CD4-positive, alpha-beta T cell treated with Interleukin-21 for 1 hour (primary cell): ENCODE results near the gene TIMM17A.
"Not testable (repeated sequence)": the region's sequence is repeated elsewhere in the genome, so short reads cannot be mapped to it uniquely, and the experiment has no call there.

Experiments used
- DNase-seq: peaks from one replicate; pipeline ENCODE4 v3.0.0-alpha.2; 2020

Gene TIMM17A

DNA sequence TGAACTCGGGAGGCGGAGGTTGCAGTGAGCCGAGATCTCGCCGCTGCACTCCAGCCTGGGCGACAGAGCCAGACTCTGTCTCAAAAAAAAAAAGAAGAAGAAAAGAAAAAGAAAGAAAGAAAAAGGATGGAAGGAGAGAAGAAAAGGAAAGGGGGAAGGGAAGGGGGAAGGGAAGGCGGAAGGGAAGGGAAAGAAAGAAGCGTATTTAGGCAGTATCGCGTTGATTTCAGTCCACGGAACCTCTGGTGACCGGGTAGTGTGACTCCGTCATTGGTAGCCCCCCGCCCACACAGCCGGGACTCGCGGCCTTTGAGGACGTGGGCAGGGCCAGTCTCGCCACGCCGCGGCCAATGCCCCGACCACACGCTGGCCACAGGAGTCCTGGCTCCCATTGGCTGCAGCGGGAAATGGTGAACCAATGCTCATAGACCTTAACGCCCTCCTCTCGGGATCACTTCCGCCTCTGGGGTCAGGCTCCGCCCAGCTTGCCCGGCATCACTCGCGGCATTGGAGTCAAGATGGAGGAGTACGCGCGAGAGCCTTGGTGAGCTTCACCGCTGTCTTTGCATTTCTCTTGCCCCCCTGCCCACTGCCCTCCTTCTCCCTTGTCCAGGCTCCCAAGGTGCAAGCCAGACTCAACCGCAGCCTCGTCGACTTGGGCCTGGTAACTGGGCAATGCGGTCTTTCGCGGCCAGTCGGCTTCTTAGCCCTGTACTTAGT is at the start of gene TIMM17A:
Gene TIMM17A (plus strand): TSS at position 495 of the 720 bp plus-strand sequence. CDS start 24 bp downstream, at position 519.
- peak; percentile 94 for DNase-seq

DNA sequence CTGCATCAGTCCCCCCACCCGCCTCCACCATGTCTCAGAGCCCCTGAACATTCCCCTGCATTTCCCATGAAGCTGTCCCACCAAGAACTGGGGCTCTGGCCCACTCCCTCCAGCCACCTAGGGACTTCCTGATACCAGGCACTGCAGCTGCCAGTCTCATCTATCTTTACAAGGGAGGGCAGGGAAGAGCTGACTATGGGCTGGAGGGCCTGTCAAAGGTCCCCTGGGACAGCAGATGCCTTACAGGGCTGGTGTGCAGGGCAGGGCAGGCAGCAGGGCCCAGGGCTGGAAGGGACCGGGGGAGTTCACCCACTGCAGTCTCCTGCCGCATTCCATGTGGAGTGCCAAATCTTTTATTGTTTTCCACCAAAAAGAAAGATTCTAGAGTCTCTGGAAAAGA is 49.0 kb upstream of the TIMM17A start:
- DNase-seq, result no peak

DNA sequence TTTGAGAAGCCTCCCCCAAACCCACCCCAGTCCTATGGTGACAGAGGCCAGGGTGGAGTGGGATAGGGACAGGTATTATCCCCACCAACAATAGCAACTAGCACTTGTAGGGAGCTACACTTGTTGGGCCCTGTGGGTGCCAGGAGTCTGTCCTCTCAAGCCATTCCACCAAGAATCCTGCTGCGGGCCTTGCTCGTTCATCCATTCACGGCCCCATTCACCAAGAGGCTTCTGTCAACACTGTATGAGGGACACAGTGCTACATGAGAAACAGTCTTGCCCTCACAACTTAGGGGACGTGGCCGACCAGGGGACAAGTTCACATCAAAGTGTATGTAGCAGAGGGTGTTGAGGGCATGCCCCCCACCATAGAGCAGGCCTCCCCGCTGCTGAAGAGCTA is 47.7 kb upstream of the TIMM17A start:
- no peak for DNase-seq

DNA sequence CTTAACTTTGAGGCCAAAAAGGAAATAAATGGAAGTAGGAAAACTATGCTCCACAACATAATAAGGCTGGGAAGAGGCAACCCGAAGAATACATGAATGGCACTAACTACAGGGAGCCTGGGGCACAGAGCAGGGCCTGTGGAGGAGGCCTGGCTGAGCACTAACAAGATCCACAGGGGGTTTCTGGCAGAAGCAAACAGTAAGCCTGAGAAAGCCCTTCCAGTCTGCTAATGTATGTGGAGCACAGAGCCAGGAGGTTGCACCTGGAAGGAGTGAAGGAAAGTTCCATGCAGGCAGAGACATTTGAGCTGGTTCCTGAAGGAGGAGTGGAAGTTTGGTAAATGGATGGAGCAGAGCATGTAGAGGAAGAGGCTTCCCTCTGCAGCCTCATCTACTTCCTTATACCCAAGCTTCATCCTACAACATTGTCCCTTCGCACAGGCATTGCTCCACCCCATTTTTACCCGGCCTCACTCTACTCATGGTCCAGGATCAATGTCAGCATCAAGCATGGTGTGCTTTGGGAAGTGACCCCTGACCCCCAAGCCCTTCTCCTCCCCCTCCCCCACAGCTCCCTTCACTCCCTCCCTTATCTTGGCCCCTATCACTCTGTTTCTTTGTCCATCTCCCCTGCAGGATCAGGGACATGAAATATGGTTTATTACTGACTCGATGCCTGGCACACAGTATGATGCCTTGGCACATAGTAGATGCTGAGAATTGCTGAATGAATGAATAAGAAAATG is 43.3 kb upstream of the TIMM17A start:
- no peak for DNase-seq

DNA sequence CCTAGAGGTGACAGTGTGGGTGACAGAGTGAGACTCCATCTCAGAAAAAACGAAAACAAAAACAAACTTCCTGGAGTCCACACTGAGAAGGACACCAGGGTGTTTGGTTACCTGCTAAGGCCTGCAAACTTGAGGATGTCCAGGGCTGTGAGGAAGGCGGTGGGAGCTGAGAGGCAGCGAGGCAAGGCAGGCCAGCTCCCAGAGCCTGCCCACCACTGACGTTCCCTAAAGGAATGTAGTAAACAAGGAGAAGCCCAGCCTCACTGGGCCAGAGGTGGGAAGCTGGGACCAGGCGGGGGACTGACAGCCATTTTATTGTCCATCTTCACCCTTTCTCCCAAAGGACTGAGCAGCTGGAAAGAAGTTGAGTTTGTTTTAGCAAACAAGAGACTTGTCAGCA is 42.5 kb upstream of the TIMM17A start:
- no peak for DNase-seq

DNA sequence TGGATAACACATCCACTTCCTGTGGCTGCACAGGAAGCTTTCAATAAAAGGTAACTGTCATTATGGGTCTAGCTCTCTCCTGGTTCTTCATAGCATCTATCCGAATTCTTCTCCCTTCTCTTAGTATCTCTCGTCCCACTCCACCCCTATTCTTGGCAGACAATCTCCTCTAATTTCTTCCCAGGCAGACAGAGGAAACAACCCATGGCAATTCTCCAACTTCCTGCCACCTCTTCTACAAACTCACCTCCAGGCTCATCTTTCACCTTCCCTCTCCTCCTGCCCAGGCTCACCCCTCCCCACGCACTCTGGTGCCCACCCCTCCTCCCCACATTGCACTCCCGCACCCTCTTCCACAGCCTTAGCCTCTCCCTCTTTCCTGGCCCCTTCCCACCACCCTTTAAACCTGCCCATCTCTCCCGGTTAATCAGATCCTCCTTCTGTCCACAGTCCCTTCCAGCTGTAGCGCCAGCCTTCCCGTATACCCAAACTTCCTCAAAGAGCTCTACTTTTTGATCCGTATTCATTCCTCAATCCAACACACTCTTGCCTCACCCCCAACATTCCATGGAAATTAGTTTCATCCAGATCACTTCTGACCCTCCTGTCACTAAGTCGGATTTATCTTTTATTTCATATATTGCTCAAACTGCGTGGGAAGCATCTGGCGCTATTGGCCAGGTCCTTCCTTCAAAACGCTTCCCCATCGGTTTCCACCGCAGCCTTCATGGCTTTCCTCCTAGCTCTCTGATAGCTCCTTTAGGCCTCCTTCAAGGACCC is 40.7 kb upstream of the TIMM17A start:
- DNase-seq, result no peak

DNA sequence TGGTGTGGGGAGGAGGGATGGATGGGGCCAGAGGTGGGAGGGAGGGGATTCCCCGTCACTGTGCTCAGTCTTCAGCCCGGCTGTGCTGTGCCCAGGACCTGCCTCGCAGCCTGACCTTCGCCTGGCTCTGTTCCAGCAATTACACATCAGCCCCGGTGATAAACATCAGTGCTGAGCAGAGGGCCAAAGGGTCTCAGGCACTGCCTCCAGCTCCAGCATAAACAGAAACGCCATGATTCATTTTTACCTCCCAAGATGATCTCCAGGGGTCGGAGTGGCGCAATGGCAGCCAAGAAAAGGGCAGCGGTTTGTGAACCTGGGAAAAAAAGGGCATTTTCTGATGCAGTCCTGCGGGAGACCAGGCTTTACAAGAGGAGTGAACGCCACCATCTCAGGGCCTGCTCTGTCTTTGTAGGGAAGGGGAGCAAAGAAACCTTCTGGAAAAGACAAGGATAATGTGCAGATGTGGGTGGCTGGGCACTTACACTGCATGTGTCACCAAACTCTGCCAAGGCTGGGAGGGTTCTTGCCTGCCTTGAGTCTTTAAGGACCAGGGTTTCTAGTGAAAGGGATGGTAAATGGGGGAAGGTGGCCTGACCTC is 38.6 kb upstream of the TIMM17A start:
- no peak for DNase-seq

DNA sequence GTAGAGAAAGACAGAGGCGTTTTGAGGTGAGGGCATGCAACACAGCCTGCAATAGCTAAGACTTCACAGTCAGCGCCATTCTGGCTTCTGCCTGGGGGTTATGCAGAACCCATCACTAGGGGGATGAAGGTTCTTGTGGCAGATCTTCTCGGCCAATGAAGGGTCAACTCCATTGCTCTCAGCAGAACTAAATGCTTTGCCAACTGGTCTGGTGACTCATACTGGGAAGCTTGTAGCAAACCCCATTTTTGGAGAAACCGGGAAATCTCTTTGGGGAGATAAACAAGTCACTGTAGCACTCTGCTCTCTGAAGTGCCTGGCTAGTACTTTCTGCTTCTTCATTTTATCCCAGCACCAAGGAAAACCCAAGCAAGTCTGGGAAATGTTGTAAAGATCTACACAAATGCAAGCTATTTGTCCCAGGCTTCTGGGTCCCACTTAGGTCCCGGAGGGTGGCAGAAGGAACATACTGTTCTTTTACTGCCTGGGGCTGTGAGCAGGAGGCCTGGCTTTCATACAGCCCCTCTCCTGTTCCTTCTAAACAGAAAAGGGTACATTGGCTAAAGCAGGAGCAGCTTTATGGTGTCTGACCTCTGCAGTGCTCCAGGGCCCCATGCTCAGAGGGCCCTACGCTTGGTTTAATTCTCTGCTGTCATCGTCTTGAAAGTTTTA is 37.8 kb upstream of the TIMM17A start:
- no peak for DNase-seq

DNA sequence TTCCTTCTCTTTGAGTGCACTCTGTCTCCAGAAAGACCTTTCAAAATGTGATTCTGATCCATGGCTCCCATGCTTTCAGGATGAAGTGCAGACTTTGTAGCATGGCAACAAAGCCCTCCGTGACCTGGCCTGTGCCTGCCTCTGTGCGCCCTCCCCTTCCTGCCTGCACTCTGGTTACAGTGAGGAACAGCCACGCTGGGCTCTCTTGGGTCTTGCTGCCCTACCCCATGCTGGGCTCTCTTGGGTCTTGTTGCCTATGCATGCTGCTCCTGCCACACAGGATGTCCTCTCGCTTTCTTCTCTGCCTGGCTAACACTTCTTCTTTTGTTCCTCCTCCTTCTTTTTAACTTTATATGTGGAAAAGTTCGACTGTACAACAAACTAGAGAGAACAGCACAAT is 37.0 kb upstream of the TIMM17A start:
- no peak for DNase-seq

DNA sequence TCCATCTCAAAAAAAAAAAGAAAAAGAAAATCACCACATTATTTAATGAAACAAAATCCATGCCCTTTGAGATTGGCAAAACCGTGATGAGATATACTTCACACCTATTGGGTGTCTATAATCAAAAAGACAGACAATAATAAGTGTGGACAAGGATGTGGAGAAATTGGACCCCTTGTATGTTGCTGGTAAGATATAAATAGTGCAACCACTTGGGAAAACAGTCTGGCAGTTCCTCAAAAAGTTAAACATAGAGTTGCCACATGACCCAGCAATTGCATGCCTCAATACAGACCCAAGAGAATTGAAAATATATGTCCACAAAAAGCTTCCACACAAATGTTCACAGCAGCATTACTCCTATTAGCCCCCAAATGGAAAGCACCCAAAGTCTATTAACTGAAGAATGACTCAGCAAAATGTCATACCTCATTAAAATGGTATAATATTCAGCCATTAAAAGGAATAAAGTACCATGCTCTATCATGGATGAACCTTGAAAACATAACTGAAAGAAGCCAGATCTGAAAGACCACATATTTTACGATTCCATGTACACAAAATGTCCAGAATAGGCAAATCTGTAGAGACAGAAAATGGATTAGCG is 33.2 kb upstream of the TIMM17A start:
- no peak for DNase-seq

DNA sequence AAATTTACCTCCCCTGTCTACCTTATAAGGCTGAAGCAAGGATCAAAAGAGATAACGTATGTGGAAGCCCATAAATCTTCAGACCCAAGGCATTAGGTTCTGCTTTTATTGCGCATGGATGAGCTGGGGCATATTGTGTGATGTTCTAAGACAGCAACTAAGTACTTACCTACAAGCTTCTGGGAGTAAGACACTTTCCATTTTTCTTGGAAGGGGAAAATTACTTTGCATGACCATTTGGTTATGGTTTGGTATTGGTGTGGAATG is 30.1 kb upstream of the TIMM17A start:
- no peak for DNase-seq

DNA sequence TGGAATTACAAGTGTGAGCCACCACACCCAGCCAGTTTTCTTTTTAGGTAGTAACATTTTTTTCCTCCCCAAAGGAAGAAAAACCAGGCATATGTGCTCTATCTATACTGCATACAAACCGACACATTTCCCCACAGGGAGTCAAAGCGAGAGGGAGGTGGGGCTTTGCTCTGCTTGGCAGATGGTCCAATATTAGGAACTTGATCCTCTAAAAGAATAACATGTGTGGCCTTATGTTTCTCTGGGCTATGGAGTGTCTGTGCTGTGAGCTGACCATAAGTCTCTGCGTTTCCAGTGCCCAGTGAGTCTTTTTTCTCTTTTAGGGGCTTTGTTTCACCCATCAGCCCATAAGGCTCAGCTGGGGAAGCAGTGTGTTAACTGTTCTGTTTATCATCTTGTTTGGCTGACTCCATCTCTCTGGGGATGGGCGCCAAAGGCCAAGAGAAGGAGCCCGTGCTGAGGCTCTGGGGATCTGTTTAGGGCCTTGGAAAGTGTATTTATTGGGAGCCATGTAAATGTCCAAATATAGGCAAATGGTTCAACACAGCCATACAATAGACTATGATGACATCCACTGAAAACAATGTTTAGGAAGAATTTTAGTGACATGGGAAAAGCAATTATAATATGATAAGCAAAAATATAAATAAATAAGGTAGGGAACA is 29.2 kb upstream of the TIMM17A start:
- DNase-seq, result no peak

DNA sequence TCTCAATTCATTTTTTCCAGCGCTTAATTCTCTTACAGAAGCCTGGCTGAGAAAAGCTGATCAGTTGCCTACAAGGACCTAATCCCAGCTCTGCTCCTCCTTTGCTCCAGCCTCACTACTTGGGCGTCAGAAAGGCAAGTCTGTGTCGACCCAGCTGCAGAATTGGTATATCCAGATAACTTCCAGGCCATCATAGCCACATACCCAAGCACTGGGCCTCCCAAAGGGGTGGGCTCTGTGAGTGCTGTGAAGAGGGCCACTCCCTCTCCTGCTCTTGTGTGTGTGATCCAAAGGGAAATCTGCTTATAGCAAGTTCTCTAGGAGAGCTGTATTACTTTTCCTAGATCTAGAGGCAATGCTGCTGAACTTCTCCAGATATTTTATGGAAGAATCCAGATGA is 27.0 kb upstream of the TIMM17A start:
- DNase-seq, result no peak

DNA sequence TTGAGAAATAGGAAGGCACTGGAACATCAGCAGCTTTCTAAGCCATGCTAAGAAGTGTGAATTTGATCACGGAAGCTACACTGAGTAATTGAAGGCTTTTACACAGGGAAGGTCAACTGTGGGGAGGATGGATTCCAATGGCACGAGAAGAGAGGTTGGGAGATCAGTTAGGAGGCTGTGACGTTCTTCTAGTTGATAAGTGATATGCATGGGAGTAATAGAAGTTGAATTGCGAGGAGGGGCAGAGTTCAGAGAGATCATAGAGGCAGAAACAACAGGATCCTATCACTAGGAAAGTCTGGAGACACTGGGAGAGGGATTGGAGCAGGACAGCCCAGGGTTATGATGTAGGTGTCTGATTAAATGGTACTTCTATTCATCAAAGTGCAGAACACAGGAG is 25.2 kb upstream of the TIMM17A start:
- DNase-seq, result no peak

DNA sequence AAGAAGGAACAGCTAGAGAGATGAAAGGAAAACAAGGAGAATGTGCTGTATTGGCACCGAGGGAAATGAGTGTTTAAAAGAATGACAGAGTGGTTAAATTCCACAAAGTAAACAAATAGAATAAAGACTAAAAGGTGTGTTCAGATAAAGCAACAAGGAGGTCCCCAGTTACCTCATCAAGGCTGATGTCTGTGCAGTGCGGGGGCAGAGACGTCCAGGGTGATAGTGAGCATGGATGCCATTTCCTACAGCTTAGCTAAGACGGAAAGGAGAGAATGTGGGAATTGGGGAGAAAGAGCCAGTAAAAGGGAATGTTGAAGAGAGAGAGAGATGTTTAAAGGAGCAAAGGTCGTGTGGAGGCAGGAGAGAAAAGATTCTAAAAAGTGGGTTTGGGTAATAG is 24.5 kb upstream of the TIMM17A start:
- DNase-seq, result no peak

DNA sequence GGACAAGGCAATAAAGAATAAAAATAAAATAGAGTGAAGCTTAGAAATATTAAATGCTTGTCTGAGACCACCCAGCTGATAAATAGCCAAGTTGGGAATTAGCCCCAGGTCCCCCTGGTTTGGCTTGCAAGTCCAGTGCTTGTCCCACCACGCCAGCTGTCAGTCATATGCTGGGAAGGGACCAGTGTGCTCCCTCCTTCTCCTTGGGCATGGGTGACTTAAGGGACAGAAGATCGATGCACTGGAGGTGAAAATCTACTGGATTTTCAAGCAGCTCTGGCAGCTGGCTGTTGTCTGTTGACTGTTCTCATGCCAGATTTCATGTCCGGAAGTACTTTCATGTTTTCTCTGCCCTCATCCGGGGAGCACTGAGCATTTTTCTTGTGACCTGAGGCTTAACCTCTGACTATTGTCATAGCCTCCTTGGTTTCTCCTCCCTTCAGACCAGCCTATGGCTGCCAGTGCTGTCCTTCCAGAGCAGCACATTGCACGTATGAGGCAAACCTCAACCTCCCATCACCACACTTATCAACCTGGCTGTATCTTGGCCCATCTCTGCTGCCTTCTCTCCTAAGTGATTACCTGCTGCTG is 21.4 kb upstream of the TIMM17A start:
- no peak for DNase-seq

DNA sequence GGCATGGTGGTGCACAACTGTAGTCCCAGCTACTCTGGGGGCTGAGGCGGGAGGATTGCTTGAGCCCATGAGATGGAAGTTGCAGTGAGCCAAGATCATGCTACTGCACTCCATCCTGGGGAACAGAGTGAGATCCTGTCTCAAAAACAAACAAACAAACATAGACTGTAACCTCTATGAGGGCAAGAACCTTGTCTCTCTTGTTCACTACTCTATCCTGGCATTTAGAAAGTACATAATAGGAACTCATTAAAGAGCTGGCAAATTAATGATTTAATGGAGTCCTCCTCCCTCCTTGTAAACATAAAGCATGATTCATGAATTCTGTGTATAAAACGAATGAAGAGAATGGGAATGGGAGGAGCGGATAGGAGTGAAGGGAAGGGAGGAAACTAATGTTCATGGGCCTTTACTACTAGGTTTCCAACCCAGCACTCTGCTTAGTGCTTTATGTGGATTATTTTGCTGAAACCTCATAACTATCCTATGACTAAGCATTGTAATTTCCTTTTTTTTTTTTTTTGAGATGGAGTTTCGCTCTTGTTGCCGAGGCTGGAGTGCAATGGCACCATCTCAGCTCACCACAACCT is 17.6 kb upstream of the TIMM17A start:
- DNase-seq, result no peak

DNA sequence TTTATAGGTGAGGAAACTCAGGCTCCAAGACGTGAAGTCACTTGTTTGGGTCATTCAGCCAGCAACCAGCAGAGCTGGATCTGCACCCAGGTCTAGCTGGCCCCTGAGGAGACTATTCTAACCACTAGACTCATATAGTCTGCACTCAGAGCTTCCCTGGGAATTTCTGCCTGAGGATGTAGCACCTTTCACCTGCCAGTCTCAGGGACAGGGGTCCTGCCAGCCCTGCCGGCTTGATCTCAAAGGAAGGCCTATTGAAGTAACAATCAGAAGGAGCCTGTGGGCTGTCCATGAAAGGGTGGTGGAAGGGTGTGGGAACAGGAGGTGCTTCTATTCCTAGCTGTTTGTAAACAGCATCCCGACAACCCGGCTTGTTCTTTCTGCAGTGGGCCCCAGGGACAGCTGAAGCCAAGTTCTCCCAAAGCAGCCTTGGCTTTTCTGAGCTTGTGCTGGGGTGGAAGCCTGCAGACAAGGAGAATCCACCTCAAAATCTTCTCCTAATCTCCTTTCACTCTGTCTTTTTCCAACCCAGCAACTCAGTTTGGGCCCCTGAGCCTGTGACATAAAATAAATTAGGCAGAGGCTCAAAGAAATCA is 16.8 kb upstream of the TIMM17A start:
- no peak for DNase-seq

DNA sequence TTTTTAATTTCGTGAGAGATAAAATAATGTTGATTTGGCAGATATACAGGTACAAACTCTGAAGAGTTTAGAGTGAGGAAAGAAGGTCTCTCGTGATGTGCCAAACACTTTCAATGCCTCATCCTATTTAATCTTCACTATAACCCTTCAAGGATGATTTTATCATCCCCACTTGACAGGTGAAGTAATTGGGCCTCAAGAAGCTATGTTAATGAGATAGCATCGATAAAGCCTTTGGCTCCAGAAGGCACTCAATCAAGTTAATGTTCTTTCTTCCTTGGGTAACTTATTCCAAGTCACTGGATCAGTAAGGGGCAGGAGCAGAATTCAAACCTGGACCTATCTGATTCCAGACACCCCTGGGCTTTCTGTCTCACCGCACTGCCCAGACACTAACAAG is 16.2 kb upstream of the TIMM17A start:
- no peak for DNase-seq

DNA sequence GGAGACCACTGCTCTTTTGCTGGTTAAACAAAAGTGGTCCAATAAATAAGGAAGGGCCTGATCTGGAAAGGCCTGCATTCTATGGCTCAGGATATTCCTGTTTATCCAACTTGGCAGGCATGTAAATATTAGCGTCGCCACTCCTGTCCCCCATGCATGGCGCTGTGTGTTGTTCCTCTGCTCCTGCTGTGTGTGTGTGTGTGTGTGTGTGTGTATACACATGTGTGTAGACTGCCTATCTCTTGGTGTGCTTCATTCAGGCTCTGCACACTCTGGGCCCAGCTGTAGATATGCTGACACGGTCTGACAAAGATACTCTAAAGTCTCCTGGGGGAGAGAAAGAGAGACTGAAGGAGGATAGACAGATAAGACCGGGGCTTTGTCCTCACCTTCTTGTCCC is 15.7 kb upstream of the TIMM17A start:
- DNase-seq, result no peak

DNA sequence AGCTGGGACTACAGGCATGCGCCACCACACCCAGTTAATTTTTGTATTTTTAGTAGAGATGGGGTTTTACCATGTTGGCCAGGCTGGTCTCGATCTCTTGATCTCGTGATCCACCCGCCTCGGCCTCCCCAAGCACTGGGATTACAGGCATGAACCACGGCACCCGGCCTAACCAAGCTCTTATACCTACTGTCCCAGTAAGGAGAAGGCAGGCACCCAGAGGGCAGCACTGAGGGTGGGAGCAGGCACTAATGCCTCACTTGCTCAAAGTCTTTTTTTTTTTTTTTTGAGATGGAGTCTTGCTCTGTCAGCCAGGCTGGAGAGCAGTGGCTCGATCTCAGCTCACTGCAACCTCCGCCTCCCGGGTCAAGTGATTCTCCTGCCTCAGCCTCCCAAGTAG is 15.0 kb upstream of the TIMM17A start:
- not testable (repeated sequence) for DNase-seq
